KMS-11 (cell line): Measurements from ENCODE around the gene ZNF33B.

Source experiments
- H2AFZ ChIP-seq: fragments of 200-600 bp; sonication (generic); 2 replicates; pipeline ENCODE4 v1.6.1; 2016; ENCODE audit warnings: antibody characterized with exemption, mixed run types, low read depth
- H3K27ac ChIP-seq: fragments of 200-600 bp; sonication (generic); 2 replicates; pipeline ENCODE4 v1.6.1; 2016; ENCODE audit warnings: mild to moderate bottlenecking, mixed run types
- H3K27me3 ChIP-seq: fragments of 200-600 bp; sonication (generic); 2 replicates; pipeline ENCODE4 v1.6.1; 2017; ENCODE audit warnings: mild to moderate bottlenecking, low read depth, mixed run types, moderate library complexity; ENCODE audit not compliant: insufficient read depth
- H3K36me3 ChIP-seq: fragments of 200-600 bp; sonication (generic); 2 replicates; pipeline ENCODE4 v1.6.1; 2017; ENCODE audit warnings: mild to moderate bottlenecking, mixed run types; ENCODE audit not compliant: insufficient read depth
- H3K4me1 ChIP-seq: fragments of 200-600 bp; sonication (generic); 2 replicates; pipeline ENCODE4 v1.6.1; 2016; ENCODE audit warnings: mild to moderate bottlenecking, low read depth, mixed run types; ENCODE audit not compliant: poor library complexity, severe bottlenecking
- H3K4me2 ChIP-seq: fragments of 200-600 bp; sonication (generic); 2 replicates; pipeline ENCODE4 v1.7.0; 2016; ENCODE audit warnings: mild to moderate bottlenecking, mixed run types
- H3K4me3 ChIP-seq: fragments of 200-600 bp; sonication (generic); IDR thresholded peaks from 2 replicates; pipeline ENCODE4 v1.6.1; 2017; ENCODE audit warnings: low read depth, low read length, mixed read lengths; ENCODE audit not compliant: insufficient read depth
- H3K79me2 ChIP-seq: fragments of 200-600 bp; sonication (generic); 2 replicates; pipeline ENCODE4 v1.6.1; 2016; ENCODE audit warnings: low read depth, mixed run types; ENCODE audit not compliant: insufficient read depth
- H3K9ac ChIP-seq: fragments of 200-600 bp; sonication (generic); 2 replicates; pipeline ENCODE4 v1.6.1; 2016; ENCODE audit warnings: mild to moderate bottlenecking, mixed run types
- H4K20me1 ChIP-seq: fragments of 200-600 bp; sonication (generic); 2 replicates; pipeline ENCODE4 v1.6.1; 2016; ENCODE audit warnings: mild to moderate bottlenecking, mixed run types; ENCODE audit not compliant: insufficient read depth
- CTCF ChIP-seq: fragments of 200-600 bp; sonication (generic); conservative IDR thresholded peaks from 2 replicates; pipeline ENCODE4 v1.6.1; 2017; ENCODE audit warnings: low read depth, mild to moderate bottlenecking, antibody characterized with exemption, low read length, moderate library complexity, mixed read lengths

Gene ZNF33B

GRCh38 chr10:42618424-42618823 lies 19.9 kb downstream of the ZNF33B start:
- no peak overlapping the region for H2AFZ ChIP-seq
- no peaks in the 10 kb centered on the region for H3K36me3 ChIP-seq
- H3K79me2 ChIP-seq: no peaks in the 10 kb centered on the region

GRCh38 chr10:42615419-42615818 lies 23.0 kb downstream of the ZNF33B start:
- no peak for TF ChIP-seq CTCF
- no peak overlapping the region for H3K27ac ChIP-seq
- H3K4me1 ChIP-seq: no peaks in the 10 kb centered on the region
- H3K4me3 ChIP-seq: no peak overlapping the region
- no peak overlapping the region for H3K4me2 ChIP-seq
- no peak overlapping the region for H3K9ac ChIP-seq
- H3K36me3 ChIP-seq: no peaks in the 10 kb centered on the region
- H2AFZ ChIP-seq: no peak overlapping the region
- no peaks in the 10 kb centered on the region for H3K27me3 ChIP-seq
- H4K20me1 ChIP-seq: no peaks in the 10 kb centered on the region
- H3K79me2 ChIP-seq: no peaks in the 10 kb centered on the region

More at GRCh38 chr10:42618424-42618823, 19.9 kb downstream of the ZNF33B start:
- Histone ChIP-seq H3K27ac (no peak overlapping the region), H4K20me1 (no peaks in the 10 kb centered on the region), H3K4me2 (no peak overlapping the region), H3K4me1 (no peaks in the 10 kb centered on the region), H3K9ac (no peak overlapping the region), H3K27me3 (no peaks in the 10 kb centered on the region), H3K4me3 (no peak overlapping the region)
- TF ChIP-seq CTCF: no peak

- no peak overlapping the region for H2AFZ ChIP-seq
- no peaks in the 10 kb centered on the region for H3K79me2 ChIP-seq
- no peaks in the 10 kb centered on the region for H3K4me1 ChIP-seq
- no peak overlapping the region for H3K9ac ChIP-seq
- H3K4me2 ChIP-seq: no peak overlapping the region
- H3K27ac ChIP-seq: no peak overlapping the region
- no peaks in the 10 kb centered on the region for H4K20me1 ChIP-seq
- no peaks in the 10 kb centered on the region for H3K27me3 ChIP-seq
- no peaks in the 10 kb centered on the region for H3K36me3 ChIP-seq
- H3K4me3 ChIP-seq: no peak overlapping the region
- no peak for TF ChIP-seq CTCF
These were observed 28.5 kb downstream of the ZNF33B start for GRCh38 chr10:42609872-42610271.

- H3K9ac ChIP-seq: no peak overlapping the region
- H3K4me1 ChIP-seq: no peaks in the 10 kb centered on the region
- H3K4me2 ChIP-seq: no peak overlapping the region
- TF ChIP-seq CTCF: no peak
- no peaks in the 10 kb centered on the region for H3K79me2 ChIP-seq
- no peaks in the 10 kb centered on the region for H3K36me3 ChIP-seq
- H3K27me3 ChIP-seq: no peaks in the 10 kb centered on the region
- H4K20me1 ChIP-seq: no peaks in the 10 kb centered on the region
- no peak overlapping the region for H3K4me3 ChIP-seq
- no peak overlapping the region for H2AFZ ChIP-seq
- H3K27ac ChIP-seq: no peak overlapping the region
These were observed 40.0 kb downstream of the ZNF33B start for GRCh38 chr10:42598249-42598873.
